GM18861 (cell line): Measurements from ENCODE around the gene CLCN3.
A peak's percentile ranks its signal among the peaks of the same experiment; 100 is the strongest.
"Not testable (repeated sequence)": the region's sequence is repeated elsewhere in the genome, so short reads cannot be mapped to it uniquely, and the experiment has no call there.

ENCODE experiments used
- ATAC-seq: cut with Tn5 transposase; IDR thresholded peaks from one replicate; pipeline ENCODE4 v1.9.1; 2021; ENCODE audit not compliant: unreplicated experiment

Gene CLCN3

DNA sequence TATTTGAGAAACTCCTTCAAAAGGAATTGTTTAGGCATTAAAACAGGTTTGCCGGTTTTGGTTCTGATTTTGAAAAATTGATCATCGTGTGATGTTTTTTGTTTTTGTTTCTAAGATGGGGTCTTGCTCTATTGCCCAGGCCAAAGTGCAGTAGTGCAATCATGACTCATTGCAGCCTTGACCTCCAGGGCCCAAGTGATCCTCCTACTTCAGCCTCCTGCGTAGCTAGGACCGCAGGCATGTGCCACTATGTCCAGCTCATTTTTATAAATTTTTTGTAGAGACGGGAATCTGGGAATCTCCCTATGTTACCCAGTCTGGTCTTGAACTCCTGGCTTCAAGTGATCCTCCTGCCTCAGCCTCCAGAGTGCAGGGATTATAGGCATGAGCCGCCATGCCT is 35.0 kb downstream of the CLCN3 start:
- ATAC-seq = no peak

DNA sequence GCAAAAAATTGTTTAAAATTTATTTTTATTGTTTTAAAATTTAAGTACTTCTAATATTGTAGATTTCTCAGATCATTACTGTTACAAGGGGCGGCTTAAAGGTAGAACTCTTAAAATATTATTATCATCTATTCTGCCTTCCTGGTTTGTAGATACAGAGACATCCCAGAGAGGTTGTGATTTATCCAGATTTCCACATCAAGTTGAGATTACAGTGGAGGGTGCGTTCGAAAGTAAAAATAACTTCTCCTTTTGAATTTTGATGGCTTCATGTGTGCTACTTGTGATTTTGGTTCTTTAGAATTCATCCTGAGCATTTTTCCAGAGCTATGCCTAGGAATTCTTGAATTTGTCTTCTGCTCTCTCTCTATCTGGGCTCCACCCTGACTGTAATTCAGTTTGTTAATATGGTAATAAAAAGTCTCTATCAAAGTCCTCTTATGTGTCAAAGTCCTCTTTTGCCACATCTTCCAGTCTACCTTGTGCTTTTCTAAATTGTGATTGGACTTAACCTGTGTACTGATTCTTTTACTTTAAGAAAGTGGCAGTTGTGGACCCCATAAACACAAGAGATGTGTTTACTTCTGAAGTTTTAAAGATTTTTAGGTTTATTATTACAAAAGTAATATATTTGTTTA is 37.2 kb downstream of the CLCN3 start:
- ATAC-seq = no peak

DNA sequence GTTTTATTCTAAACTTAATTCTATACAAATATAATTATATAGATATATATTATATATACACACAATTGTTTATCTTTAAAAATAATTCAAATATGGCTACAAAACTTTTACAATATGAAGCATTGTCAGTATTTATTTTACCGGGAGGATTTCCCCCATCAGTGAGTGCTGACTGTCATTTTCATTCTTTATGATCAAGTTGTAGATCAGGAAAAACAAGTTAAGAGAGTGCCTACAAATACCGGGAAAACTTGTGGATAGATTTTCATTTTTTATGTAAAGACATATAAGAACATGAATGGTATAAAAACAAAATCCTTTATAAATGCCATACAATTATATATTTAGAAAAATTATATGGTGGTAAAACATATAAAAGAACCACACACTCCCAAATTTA is 37.8 kb downstream of the CLCN3 start:
- no peak for ATAC-seq

DNA sequence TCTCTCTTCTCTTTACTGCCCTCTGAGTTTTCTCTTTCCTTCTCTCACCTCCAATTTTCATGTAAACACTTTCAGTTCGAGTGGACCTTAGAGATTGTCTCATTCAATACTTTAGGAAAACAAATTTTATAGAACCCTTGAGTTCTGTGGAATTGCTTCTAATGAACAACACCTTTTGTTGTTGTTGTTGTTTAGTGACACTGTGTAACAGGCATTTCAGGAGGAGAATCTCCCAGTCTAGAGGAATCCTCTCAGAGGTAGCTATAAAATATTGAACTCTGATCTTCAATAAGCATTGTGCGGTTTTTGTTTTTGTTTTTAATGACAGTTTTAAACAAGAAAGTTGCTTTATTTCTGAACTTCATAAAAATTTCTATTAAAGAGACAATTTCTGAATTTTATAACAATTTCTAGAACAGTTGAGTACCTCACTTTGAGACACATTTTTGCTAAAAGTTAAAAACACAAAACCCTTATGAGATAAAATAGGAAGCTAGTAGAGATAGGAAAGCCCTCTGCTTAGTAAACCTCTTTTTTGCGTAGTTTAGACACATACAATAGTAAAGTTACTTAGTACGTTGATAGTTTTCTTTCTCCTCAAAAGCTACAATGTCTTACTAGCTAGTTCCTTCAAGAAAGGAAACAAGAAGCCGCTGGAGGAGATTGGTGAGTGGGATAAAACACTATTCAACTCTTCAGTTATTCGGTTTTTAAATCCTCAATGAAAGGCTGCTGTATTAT is 38.8 kb downstream of the CLCN3 start:
- no peak for ATAC-seq

DNA sequence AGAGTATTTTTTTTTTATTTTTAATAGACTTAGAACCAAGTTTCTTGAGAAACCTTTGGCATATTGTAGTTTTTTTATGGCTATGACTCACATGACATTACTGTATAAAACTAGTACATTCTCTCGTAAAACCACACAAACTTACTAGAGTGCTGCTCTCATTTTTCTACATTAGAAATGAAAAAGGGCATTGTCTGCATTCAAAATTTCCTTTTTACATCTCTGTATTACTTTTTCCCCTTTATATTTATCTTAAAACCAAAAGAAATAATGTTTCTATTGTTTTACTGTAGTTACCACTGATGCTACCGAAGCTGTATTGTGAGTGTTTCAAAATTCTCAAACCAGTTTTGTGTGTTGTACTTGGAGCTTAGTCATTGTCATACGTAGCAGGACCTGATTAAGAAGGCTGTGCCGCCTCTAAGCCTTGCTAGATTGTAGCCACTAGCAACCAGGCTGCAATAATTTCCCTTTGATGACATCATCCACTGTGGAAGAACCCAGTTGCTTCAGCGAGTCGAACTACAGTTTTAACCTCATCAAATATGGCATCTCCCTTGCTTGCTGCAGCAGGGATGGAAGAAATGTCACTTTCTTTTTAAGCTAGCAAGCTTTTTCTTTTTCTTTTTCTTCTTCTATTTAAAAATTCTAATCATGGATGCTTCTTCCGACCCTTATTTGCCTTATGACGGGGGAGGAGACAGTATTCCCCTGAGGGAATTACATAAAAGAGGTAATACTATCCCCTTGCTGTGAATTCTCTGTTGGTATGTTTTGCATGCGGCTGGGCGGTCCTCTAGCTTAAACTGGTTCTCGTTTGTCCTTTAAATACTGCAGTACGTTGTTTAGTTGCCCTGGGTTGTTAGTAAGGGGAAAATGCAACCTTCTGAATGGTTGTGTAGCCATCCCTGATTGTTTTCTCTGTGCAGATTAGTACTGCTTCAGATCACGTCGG is 39.6 kb downstream of the CLCN3 start:
- peak; percentile 96 for ATAC-seq

- ATAC-seq = no peak
Observed at GRCh38 chr4:169660929-169661328, 40.6 kb downstream of the CLCN3 start.

- ATAC-seq = no peak
Observed at GRCh38 chr4:169661761-169662160, 41.4 kb downstream of the CLCN3 start.

DNA sequence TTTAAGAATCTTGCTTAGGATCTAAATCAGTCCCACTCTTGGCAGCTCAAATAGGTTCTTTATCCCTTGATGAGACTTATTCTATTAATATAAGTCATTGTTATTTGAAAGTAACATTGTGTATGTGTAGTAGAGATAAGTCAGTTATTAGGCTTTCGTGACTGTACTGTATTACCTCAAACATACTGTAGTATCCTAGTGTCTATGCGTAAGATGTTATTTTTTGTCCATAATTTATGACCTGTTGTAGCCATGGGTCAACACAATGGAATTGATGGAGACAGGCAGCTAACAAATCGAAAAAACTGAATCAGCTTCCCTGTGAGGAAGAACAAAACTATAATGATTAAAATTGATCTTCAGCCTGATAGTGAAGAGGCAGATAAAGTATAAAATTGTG is 41.8 kb downstream of the CLCN3 start:
- no peak for ATAC-seq

DNA sequence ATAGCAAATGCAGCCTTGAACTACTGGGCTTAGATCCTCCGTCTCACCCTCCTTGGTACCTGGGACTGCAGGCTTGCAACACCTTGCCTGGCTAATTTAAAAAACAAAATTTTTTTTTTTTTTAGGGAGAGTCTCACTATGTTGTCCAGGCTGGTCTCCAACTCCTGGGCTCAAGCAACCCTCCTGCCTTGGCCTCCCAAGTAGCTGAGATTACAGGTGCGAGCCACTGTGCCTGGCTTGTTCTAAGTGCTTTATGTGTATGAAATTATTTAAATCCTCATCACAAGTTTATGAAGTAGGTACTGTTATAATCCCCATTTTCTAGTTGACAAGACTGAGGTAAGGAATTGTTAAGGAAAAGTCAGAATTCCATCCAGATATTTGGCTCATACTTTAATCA is 43.0 kb downstream of the CLCN3 start:
- ATAC-seq = no peak

- ATAC-seq = no peak
Observed at GRCh38 chr4:169663831-169664230, 43.5 kb downstream of the CLCN3 start.

GRCh38 chr4:169664615-169665014 is 44.2 kb downstream of the CLCN3 start:
- ATAC-seq = no peak

DNA sequence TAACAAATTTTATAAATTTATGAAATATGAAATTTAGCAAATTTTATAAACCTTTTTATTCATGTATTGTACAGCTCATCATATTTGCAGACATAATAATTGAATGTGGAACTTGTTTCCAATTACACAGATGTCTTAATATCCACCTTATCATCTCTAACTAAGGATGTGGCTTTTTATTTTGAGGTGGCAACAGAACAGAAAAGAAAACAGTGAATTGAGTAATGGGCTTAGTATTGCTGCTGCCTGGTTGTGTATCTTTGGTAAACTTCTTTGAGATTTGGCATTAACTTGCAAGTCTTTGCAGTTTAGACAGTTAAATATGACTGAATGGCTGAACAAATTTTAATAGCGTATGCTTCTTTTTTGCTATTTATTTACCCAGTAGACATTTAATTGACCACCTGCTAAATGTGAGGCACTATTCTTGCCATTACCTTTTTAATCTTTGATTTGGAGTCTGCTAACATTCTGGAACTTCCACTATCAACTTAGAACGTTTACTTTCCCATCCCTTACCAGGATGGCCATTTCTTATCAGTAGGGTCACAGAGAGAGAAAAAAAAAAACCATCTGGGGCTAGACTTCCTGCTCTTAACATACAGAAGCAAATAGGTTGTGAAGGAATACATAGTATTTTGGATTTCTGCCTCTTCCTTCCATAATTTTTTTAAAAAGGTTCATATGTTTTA is 44.8 kb downstream of the CLCN3 start:
- ATAC-seq = no peak

DNA sequence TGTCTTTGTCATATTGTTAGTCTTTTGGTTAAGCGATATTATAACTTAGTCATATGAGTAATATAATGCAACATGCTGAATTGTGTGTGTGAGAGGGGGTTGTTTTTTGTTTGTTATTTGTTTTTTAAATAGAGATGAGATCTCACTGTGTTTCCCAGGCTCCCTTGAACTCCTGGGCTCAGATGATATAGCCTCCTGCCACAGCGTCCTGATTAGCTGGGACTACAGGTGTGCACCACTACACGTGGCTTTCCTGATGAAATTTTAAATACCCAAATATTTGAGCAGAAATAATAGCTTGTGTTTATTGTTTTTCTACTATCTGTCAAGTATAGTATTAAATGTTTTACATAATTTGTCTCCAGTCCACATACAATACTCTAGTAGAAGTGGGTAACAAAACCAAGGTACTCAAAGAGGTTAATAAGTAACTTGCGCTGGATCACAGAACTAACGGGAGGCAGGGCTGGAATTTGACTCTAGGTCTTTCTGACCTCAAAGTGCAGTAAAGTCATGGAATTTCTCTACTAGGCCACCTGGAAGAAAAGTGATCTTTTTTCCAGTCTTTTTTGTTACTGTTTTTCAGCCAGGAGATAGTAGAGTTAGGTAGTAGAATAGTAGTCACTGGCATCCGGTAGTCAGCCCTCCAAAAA is 47.8 kb downstream of the CLCN3 start:
- ATAC-seq = no peak

DNA sequence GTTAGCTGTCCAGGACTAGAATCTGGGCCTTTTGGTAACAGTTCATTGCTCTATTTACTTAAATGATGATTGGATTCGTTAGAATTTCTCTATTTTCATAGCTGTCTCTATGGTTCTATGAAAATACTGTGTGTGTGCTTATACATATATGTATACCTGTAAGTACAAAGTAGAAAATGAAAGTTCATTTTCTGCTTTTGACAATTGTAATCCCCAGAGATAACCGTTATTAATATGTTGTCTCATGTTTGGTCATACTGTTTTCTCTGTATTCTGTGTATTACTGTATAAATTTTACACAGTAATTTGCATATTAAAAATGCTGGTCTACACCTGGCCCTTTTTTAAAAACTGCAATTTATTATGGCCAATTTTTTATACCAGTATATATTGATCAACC is 55.4 kb downstream of the CLCN3 start:
- ATAC-seq = peak; percentile 96

GRCh38 chr4:169677150-169677748 is 56.9 kb downstream of the CLCN3 start:
- no peak for ATAC-seq

GRCh38 chr4:169678486-169678885 is 58.1 kb downstream of the CLCN3 start:
- not testable (repeated sequence) for ATAC-seq

GRCh38 chr4:169678951-169679591 is 58.7 kb downstream of the CLCN3 start:
- not testable (repeated sequence) for ATAC-seq

- ATAC-seq = no peak
Observed at GRCh38 chr4:169682372-169683047, 62.1 kb downstream of the CLCN3 start.

DNA sequence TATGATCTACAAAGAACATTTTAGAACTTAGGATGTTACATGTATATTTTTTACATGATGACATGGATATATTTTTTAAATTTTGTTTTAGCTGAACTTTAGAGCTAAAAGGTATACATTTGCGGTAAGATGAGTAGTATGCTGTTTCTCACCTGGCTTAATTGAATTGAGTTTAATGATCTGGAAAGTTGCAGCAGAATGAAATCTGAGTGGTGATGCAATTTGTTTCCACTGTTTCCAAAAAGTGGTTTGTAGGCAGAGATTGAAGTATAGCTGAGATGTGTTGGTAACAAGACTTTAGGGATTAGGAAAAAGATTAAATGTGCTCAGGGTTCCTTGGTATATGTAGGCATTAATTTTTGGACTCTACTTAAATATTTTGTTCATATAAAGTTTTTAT is 69.3 kb downstream of the CLCN3 start:
- ATAC-seq = no peak
